Left ventricle myocardium superior (tissue), 1 donor: ENCODE measurements around the gene GARIN1A. TPM values are rescaled to one million over a fixed set of nuclear protein-coding genes. Genes with fewer than 3 reads are reported as not detected.
"Not testable (repeated sequence)": the region's sequence is repeated elsewhere in the genome, so short reads cannot be mapped to it uniquely, and the experiment has no call there.

ENCODE experiments used
- ATAC-seq: fragments of 200-7000 bp; cut with Tn5 transposase; one replicate; pipeline ENCODE4 v1.9.1; 2020; ENCODE audit warnings: mild to moderate bottlenecking, moderate library complexity
- DNase-seq: peaks from one replicate; pipeline ENCODE4 v3.0.0-alpha.2; 2020
- intact Hi-C: fragments of 100-400 bp; cut with micrococcal nuclease; formaldehyde crosslinking; loops from one replicate; pipeline ENCODE4 v1.11.0; 2022
- long read RNA-seq: library from polyadenylated mRNA; unstranded; transcript quantifications from one replicate; pipeline ENCODE4 v2.0.0, GENCODE V29; 2021
- total RNA-seq: library from RNA; stranded (reverse); fragmentation: NEBNext Ultra II Directional; extraction: Animal tissue kit (Norgen Biotek cat#: 25700); gene quantifications from one replicate; pipeline ENCODE4 v1.2.1, GENCODE V29; 2021
- donor health status: DM: no; HTN: yes; CAD: no; lungs with severe emphysema.

GARIN1A gene
- 0.97 TPM for total RNA-seq
- long read RNA-seq: 0 reads

GRCh38 chr7:128671992-128672391 lies at the start of gene GARIN1A:
TSS of gene GARIN1A (plus strand) at chr7:128672292. CDS start at chr7:128672398, 106 bp downstream.
- intact Hi-C loops: no loop called here
- ATAC-seq (no peak), DNase-seq (no peak)

- ATAC-seq, intact Hi-C loops, DNase-seq: not testable (repeated sequence)
Observed at GRCh38 chr7:128627124-128627523, 45.0 kb upstream of the GARIN1A start.

GRCh38 chr7:128633915-128634314 lies 38.2 kb upstream of the GARIN1A start:
- ATAC-seq, intact Hi-C loops, DNase-seq: not testable (repeated sequence)

GRCh38 chr7:128645206-128645605 lies 26.9 kb upstream of the GARIN1A start:
- intact Hi-C loops, ATAC-seq, DNase-seq: not testable (repeated sequence)

- DNase-seq, intact Hi-C loops, ATAC-seq: not testable (repeated sequence)
Observed at GRCh38 chr7:128645844-128646243, 26.2 kb upstream of the GARIN1A start.

- DNase-seq, intact Hi-C loops: not testable (repeated sequence)
Observed at GRCh38 chr7:128646877-128647276, 25.2 kb upstream of the GARIN1A start.

GRCh38 chr7:128651096-128651495 lies 21.0 kb upstream of the GARIN1A start:
- DNase-seq, intact Hi-C loops, ATAC-seq: not testable (repeated sequence)

More at GRCh38 chr7:128646877-128647276, 25.2 kb upstream of the GARIN1A start:
- not testable (repeated sequence) for ATAC-seq

- intact Hi-C loops, ATAC-seq, DNase-seq: not testable (repeated sequence)
Observed at GRCh38 chr7:128652606-128653005, 19.5 kb upstream of the GARIN1A start.

GRCh38 chr7:128653197-128653596 lies 18.9 kb upstream of the GARIN1A start:
- DNase-seq, ATAC-seq, intact Hi-C loops: not testable (repeated sequence)

- DNase-seq, intact Hi-C loops, ATAC-seq: not testable (repeated sequence)
Observed at GRCh38 chr7:128654080-128654479, 18.0 kb upstream of the GARIN1A start.

- DNase-seq: peak; percentile 33
- intact Hi-C loops, ATAC-seq: not testable (repeated sequence)
Observed at GRCh38 chr7:128654501-128654900, 17.6 kb upstream of the GARIN1A start.

GRCh38 chr7:128658428-128658827 lies 13.7 kb upstream of the GARIN1A start:
- ATAC-seq, intact Hi-C loops, DNase-seq: not testable (repeated sequence)

GRCh38 chr7:128660596-128660995 lies 11.5 kb upstream of the GARIN1A start:
- DNase-seq (no peak), ATAC-seq (no peak)
- intact Hi-C loops: no loop called here

- intact Hi-C loops: no loop called here
- DNase-seq (no peak), ATAC-seq (no peak)
Observed at GRCh38 chr7:128661446-128661845, 10.6 kb upstream of the GARIN1A start.

- DNase-seq: no peak
- intact Hi-C loops: no loop called here
- ATAC-seq: no peak
Observed at GRCh38 chr7:128662091-128662490, 10.0 kb upstream of the GARIN1A start.

- DNase-seq, ATAC-seq, intact Hi-C loops: not testable (repeated sequence)
Observed at GRCh38 chr7:128663223-128663622, 8.9 kb upstream of the GARIN1A start.

- ATAC-seq: no peak
- intact Hi-C loops: no loop called here
- no peak for DNase-seq
Observed at GRCh38 chr7:128665057-128665456, 7.0 kb upstream of the GARIN1A start.

GRCh38 chr7:128666200-128666599 lies 5.9 kb upstream of the GARIN1A start:
- DNase-seq (no peak), ATAC-seq (no peak)
- intact Hi-C loops: no loop called here

- intact Hi-C loops: no loop called here
- ATAC-seq: peak; percentile 43
- no peak for DNase-seq
Observed at GRCh38 chr7:128672927-128673517, 930 bp downstream of the GARIN1A start.

- intact Hi-C loops: no loop called here
- ATAC-seq (no peak), DNase-seq (no peak)
Observed at GRCh38 chr7:128673571-128673970, 1.5 kb downstream of the GARIN1A start.

GRCh38 chr7:128676665-128677064 lies 4.6 kb downstream of the GARIN1A start:
- ATAC-seq (no peak), DNase-seq (no peak)
- intact Hi-C loops: no loop called here
